T1000 (cell line): ENCODE data around the gene FUZ.

Experiments used
- DNase-seq: peaks from one replicate; lab custom pipeline; 2025; ENCODE audit warnings: mixed read lengths; lab: John Stamatoyannopoulos, UW

FUZ gene

DNA sequence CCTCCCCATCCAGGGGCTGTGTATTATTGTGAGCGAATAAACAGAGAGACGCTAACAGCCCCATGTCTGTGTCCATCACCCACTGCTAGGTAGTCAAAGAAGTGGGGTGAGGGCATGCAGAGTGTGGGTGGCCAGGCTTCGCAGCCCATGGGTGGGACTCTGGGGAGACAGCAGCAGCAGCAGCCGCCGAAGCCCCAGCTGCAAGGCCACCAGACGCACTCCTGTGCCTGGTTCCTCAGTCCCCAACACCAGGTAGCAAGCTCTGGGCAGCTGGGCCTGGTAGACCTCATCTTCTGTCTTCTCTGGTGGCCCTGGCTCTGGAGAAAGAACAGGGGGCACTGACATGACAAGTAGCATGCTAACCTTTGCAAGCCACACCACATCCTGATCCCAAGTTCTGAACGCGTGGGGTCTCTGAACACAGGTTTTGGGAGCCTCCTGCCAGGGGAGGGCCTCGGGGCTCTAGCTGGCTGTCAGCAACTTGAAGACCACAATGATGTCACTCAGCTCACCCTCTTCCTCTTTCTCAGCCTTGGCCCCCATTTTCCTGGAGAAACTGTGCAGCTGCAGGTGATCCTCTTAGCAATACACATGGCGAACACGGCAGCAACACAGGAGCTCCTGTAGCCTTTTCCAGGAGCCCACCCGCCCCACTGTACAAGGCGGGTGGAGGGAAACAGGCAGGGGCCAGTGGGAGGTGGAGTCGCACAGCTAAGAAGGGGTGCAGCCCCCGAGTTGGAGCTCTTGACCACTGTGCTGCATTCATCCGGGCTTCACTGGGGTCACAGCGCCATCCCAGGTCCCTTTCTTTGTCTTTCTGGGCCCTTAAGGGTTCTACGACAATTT lies 5.8 kb downstream of the FUZ start:
- DNase-seq: no peak

DNA sequence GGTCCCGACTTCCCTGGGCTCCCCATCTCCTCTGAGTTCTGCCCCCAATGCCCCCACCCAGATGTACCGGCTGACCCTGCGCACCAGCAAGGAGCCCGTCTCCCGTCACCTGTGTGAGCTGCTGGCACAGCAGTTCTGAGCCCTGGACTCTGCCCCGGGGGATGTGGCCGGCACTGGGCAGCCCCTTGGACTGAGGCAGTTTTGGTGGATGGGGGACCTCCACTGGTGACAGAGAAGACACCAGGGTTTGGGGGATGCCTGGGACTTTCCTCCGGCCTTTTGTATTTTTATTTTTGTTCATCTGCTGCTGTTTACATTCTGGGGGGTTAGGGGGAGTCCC lies 6.5 kb downstream of the FUZ start:
- DNase-seq: no peak

DNA sequence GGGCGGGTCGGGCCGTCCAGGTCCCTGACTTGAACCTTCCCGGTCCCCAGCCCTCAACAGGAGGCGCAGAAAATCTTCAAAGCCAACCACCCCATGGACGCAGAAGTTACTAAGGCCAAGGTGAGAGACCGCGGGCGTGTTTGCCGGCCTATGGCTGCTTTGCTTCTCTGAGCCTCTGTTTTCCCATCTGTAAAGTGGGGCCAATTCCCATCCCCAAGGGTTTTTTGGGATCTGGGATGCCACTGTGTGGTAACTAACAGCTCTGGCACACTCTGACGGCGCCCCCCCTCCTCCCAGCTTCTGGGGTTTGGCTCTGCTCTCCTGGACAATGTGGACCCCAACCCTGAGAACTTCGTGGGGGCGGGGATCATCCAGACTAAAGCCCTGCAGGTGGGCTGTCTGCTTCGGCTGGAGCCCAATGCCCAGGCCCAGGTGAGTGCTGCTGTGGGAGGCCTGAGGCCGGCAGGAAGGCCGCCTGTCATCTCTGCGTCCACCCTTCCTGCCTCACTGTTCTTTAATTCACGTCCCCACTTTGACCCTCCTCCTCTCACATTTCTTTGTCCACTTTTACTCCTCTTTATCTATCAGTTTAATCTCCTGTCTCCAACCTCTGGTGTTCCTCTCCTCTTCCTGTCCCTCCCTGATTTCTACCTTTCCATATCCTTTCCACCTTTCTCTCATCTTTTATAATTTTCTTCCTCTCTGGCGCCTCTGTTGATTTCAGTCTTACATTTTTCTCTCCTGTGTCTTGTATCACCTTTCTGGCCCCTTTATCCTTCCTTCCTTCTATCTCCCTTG lies 7.1 kb downstream of the FUZ start:
- no peak for DNase-seq

DNA sequence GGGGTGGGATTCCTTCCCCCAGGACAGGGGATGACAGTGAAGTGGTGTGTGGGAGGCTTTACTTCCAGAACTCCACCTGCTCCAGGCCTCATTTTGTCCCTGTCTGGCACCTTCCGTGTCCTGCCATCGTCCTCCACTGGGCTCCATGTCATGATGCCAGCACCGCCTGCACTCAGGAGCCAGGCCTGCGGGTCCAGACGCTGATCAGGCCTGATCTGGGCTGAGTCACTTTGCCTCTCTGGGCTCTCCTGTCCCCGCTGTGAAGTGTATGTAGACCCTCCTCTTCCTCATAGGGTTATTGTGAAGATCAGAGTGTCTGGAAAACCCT lies 9.6 kb downstream of the FUZ start:
- DNase-seq: no peak

DNA sequence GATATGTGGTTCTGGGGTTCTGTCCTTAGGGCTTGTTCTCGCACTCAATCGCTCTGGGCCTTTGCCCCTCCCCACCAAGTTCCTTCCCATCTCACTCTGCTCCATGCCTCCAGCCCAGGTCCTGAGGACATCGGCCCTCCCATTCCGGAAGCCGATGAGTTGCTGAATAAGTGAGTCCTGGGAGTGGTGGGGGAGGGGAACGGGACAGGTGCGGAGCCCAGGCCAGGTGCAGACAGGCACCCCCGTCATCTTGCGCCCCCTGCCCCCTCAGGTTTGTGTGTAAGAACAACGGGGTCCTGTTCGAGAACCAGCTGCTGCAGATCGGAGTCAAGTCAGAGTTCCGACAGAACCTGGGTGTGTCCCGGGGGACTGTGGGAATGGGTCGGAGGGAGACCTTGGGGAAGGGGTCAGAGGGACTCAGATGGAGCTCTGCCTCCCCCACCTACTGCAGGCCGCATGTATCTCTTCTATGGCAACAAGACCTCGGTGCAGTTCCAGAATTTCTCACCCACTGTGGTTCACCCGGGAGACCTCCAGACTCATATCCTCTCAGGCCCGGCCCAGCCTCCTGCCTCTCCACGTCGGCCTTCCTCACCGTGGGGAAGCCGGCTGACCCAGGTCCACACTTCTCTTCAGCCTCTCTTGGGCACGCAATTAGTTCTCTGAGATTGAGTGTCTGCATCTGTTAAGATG lies 10.1 kb downstream of the FUZ start:
- DNase-seq: no peak

DNA sequence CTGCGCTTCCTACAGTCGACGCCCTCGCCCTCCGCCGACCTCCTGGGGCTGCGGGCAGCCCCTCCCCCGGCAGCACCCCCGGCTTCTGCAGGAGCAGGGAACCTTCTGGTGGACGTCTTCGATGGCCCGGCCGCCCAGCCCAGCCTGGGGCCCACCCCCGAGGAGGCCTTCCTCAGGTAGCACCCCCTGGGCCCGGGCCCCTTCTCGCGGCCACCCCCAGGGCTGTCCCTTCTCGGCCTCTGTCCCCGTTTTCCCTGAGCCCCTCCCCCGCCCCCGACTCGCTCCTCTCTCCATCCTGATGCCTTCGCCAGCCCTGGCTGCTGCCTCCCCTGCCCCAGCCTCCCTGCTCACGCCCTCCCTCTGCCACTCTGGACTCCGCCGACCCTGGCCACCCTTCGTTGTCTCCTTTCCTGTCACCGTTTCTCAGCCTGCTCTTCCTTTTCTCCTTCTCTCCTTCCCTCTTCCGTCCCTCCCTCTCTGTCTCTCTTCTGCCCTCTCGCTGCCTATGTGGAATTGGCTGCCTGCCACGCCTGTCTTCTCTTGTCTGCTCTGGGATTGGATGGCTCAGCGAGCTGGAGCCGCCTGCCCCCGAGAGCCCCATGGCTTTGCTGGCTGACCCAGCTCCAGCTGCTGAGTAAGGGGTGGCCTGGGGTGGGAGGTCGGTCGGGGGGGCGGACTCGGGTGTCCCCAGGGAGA lies 11.0 kb downstream of the FUZ start:
- DNase-seq: peak; percentile 51

DNA sequence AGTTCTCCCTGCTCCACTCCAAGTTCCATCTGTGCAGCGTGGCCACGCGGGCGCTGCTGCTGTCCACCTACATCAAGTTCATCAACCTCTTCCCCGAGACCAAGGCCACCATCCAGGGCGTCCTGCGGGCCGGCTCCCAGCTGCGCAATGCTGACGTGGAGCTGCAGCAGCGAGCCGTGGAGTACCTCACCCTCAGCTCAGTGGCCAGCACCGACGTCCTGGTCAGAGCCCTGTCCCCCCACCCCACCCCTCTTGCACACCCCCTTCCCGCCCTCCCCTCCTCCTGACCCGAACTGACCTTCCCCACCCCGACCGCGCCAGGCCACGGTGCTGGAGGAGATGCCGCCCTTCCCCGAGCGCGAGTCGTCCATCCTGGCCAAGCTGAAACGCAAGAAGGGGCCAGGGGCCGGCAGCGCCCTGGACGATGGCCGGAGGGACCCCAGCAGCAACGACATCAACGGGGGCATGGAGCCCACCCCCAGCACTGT lies 11.6 kb downstream of the FUZ start:
- no peak for DNase-seq

DNA sequence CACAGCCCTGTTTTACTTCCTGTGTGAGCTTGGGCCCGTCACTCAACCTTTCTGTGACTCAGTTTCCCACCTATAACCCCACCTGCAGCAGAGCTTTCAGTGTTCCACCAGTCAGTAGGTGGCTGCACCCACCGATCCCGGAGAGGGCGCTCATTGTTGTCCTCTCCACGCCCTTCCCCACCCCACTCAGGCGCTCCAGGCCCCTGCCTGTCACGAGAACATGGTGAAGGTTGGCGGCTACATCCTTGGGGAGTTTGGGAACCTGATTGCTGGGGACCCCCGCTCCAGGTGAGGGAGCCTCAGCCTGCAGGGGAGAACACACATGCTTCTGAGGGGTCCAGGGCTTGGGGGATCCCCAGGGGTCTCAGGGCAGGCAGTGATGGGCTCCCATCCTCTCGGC lies 12.3 kb downstream of the FUZ start:
- no peak for DNase-seq

DNA sequence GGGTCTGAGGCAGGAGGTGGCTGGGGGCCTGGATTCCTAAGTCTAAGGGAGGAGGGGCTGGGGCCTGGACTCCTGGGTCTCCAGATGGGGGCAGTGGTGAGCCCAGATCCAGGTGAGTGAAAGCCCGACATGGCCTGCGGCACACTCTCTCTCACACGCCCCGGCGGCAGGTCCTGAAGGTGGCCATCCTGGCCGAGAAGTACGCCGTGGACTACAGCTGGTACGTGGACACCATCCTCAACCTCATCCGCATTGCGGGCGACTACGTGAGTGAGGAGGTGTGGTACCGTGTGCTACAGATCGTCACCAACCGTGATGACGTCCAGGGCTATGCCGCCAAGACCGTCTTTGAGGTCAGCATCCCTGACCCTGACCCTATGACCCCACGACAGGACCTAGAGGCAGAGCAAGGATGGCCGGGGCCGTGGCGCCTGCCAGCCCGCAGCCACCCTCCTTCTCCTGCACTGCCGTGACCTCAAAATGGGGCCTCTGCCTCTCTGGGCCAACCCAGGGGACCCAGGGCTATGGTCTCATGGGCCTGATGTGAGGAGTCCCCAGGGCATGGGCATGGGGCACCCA lies 13.2 kb downstream of the FUZ start:
- DNase-seq: no peak

DNA sequence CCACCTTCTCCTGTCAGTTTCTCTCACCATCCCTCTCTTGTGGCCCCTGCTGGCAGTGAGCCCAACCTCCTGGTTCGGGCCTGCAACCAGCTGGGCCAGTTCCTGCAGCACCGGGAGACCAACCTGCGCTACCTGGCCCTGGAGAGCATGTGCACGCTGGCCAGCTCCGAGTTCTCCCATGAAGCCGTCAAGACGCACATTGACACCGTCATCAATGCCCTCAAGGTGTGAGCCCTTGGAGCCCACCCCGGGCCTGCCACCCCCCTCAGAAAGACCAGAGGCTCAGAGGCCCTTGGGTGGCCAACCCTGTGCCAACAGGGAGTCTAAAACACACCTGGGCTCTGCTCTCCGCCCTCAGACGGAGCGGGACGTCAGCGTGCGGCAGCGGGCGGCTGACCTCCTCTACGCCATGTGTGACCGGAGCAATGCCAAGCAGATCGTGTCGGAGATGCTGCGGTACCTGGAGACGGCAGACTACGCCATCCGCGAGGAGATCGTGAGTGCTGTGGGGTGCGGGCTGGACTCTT lies 13.8 kb downstream of the FUZ start:
- DNase-seq: no peak

DNA sequence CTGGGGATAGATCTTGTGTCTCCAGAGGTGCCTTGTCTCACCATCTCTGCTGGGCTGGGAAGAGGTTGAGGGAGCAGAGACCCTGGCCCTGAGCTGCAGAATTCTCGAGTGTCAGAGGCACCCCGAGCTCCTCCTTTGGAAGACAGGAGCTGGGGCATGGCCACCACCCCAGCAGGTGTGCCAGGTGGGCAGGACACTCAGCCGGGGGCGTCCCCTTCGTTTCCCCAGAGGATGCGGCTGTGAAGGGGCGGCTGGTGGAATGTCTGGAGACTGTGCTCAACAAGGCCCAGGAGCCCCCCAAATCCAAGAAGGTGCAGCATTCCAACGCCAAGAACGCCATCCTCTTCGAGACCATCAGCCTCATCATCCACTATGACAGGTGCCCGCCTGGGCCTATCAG lies 14.5 kb downstream of the FUZ start:
- no peak for DNase-seq

DNA sequence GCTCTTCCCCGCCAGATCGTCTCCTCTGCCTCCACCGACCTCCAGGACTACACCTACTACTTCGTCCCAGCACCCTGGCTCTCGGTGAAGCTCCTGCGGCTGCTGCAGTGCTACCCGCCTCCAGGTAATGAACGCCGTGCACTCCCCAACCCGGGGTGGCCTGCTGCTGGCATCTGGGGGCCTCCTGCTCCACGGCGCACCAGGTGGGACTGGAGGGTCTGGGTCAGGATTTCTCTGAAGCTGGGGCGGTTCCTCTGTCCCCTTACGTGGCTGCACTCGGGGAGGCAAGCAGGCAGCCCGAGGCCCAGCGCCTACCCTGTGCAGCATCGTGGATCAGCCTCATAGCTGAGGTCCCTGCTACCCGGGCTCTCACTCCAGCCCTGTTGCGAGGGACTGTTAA lies 17.5 kb downstream of the FUZ start:
- no peak for DNase-seq

DNA sequence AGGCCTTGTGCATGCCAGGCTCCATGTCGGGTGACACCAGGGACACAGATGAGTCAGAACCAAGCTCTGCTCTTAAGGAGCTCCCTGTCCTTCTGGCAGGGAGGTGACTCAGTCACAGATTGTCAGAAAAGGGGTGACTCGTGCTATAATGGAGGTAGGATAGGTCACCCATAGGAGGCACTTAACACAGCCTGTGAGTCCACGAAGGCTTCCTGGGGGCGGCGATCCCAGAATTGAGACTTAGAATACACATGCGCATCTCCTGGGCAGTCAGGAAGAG lies 19.6 kb downstream of the FUZ start:
- peak; percentile 9 for DNase-seq

DNA sequence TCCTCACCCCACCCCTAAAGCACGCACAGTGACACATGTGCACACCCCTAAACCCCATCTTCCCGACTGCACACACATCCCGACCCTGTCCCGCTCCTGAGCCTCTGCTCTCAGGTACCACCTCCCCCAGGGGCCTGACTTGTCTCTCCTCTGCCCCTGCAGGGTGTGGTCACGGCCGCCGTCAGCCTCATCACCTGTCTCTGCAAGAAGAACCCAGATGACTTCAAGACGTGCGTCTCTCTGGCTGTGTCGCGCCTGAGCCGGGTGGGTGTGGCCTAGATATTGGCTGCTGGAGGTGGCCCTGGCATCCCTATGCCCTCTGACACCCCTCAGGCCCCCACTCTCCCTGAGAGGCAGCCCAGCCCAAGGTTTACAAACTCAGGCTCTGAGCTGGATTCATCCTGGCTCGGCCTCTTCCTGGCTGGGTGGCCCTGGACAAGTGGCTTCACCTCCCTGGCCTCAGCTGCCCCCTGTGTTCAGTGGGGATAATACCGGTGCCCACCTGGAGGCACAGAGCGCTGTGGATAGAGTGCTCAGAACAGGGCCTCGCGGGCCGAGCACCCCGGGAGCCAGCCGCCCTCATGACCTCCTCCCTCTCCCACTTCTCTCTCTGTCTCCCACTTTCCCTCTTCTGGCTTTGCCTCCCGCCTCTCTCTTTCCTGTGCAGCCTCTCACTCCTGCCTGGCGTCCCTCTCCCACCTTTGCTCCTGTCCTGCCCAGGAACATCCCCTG lies 20.1 kb downstream of the FUZ start:
- DNase-seq: no peak

DNA sequence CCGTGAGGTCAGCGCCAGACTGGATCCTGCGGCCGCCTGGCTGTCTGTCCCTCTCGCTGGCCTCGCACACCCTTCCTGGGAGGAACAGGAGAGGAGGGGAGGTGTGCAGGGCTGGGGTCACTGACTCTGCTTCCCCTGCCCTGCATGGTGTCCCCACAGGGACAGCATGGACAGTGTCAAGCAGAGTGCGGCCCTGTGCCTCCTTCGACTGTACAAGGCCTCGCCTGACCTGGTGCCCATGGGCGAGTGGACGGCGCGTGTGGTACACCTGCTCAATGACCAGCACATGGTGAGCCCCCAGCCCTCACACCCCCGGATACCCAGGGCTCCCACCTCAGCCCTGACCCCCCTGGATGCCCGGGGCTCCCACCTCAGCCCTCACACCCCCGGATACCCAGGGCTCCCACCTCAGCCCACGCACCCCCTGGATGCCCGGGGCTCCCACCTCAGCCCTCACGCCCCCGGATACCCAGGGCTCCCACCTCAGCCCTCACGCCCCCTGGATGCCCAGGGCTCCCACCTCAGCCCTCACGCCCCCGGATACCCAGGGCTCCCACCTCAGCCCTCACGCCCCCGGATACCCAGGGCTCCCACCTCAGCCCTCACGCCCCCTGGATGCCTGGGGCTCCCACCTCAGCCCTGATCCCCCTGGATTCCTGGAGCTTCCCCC lies 21.2 kb downstream of the FUZ start:
- no peak for DNase-seq

DNA sequence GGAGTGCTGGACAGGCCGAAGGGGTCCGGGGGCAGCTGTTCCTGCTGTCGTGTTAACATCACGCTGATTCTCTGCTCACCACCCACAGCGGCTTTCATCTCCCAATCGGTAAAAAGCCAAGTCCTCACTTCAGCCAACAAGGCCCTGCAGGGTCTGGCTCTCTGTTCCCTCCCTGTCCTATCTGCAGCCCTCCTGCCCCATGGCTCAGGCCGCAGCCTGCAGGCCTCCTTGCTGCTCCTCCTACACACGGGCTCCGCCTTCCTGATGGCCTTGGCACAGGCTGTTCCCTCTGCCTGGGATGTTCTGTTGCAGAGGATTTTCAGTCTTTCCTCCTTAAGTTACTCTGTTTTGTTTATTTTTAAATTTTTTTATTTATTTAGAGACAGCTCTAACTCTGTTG lies 22.2 kb downstream of the FUZ start:
- DNase-seq: no peak

DNA sequence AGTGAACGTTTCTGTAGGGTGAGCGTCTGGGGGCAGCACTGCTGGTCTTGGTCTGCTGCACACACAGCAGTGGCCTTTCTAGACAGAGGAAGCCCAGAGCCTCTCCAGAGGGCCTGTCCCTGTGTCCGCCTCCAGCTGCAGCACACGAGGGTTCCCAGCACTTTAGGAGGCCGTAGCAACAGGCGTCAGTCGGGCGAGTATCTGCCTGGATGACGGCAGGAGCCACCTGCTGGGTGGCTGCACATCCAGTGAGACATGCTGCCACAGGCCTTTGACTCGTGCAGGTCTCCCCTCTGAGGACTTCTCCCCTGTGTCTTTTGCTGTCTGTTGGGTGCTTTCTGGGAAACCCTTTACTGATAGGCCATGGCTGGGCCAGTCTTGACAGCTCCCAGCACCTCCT lies 24.2 kb downstream of the FUZ start:
- no peak for DNase-seq

DNA sequence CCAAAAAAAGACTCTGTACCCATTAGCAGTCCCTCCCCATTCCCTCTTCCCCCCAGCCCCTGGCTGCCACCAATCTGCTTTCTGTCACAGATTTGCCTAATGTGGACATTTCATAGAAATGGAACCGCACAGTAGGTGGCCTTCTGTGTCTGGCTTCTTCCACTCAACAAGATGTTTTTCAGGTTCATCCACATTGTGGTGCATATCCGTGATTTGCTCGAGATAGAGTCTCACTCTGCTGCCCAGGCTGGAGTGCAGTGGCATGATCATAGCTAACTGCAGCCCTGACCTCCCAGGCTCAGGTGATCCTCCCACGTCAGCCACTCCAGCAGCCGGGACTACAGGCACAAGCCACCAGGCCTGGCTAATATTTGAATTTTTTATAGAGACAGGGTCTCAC lies 25.3 kb downstream of the FUZ start:
- no peak for DNase-seq

DNA sequence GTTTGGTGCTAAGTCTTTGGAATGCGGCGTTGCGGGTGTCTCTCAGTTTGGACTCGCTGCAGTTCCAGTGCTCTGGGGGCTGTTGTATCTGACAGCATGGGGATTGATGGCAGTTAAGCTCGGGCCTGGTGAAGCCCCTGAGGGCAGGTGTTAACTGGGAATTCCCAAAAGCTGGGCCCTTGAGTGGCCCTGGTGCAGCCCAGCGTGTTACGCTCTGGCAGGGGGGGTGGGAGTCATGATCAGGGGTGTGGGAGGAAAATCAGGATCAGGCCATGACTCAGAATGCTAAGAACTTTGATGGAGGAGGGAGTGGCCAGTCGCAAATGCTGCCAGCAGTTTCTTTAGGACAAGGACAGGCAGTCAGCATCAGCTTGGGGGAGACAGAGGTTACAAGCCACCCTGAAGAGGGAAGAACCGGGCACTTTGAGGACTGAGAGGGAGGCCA lies 26.7 kb downstream of the FUZ start:
- DNase-seq: peak; percentile 8

DNA sequence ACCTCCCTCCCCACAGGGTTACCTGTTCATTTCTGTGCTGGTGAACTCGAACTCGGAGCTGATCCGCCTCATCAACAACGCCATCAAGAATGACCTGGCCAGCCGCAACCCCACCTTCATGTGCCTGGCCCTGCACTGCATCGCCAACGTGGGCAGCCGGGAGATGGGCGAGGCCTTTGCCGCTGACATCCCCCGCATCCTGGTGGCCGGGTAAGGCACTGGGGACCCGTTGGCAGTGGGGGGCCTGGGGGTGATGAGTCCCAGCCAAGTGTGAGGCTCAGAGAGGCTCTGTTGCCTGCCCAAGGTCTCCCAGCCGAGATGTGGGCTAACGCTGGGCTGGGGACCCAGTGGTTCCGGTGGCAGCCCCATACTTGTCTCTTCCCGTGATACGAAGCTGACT lies 30.6 kb downstream of the FUZ start:
- no peak for DNase-seq

DNA sequence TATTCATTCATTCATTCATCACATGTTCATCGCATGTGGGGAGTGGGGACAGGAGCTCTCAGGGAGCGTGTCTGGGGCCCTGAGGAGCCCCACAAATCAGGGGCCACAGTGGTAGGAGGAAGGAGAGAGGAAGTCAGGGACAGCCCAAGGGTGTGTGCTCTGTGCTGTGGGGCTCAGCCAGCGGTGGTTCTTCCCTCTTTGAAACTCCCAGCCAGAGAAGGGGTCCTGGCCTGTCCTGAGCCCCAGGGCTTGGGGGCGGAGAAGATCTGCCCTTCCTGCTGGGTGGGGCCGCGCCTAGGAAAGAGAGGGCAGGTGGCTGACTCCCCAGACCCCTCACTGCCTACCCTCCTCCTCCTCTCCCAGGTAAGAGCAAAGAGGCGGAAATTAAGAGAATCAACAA lies 31.7 kb downstream of the FUZ start:
- no peak for DNase-seq
